Small intestine (tissue), 7 donors: ENCODE results near the gene ALPK1. TPM values are rescaled to one million over a fixed set of nuclear protein-coding genes. Genes with fewer than 3 reads are reported as not detected.

ENCODE experiments used
- DNase-seq, 2 donors: peaks; one replicate each; pipeline versions ENCODE4 v3.0.0 to v3.0.0-alpha.2; 2013
- FAIRE-seq: peaks from 2 replicates; lab custom pipeline; 2012; peaks lifted over from hg19 to GRCh38; lab: Jason Lieb, UNC
- H3K27ac ChIP-seq, 3 donors: one replicate each; pipeline ENCODE4 v1.5.1; 2013; ENCODE audit warnings: low read length in 2 of 3, mild to moderate bottlenecking in 2 of 3, control low read depth in 1 of 3, inconsistent platforms in 1 of 3, low read depth in 1 of 3, moderate library complexity in 1 of 3
- H3K27me3 ChIP-seq, 3 donors: one replicate each; pipeline ENCODE4 v1.6.1; 2013; ENCODE audit warnings: low read length in 3 of 3, inconsistent platforms in 1 of 3; ENCODE audit not compliant: control insufficient read depth in 3 of 3, insufficient read depth in 3 of 3
- H3K36me3 ChIP-seq, 3 donors: one replicate each; pipeline ENCODE4 v1.6.1; 2013; ENCODE audit warnings: low read length in 3 of 3, inconsistent platforms in 1 of 3, low read depth in 1 of 3, mild to moderate bottlenecking in 1 of 3, moderate library complexity in 1 of 3; ENCODE audit not compliant: control insufficient read depth in 3 of 3, insufficient read depth in 2 of 3
- H3K4me1 ChIP-seq, 3 donors: one replicate each; pipeline ENCODE4 v1.6.1; 2013; ENCODE audit warnings: low read length in 2 of 3, inconsistent platforms in 1 of 3, low read depth in 1 of 3, mild to moderate bottlenecking in 1 of 3, moderate library complexity in 1 of 3; ENCODE audit not compliant: control insufficient read depth in 3 of 3, insufficient read depth in 2 of 3
- H3K4me3 ChIP-seq, 3 donors: one replicate each; pipeline ENCODE4 v1.5.1; 2013; ENCODE audit warnings: low read length in 3 of 3, control low read depth in 1 of 3, inconsistent platforms in 1 of 3, low read depth in 1 of 3, mild to moderate bottlenecking in 1 of 3, moderate library complexity in 1 of 3
- H3K9me3 ChIP-seq, 2 donors: one replicate each; pipeline ENCODE4 v1.6.1; 2013; ENCODE audit warnings: low read depth in 1 of 2, low read length in 1 of 2; ENCODE audit not compliant: control insufficient read depth in 2 of 2, insufficient read depth in 1 of 2
- WGBS, 3 donors: extraction: QIAGEN DNeasy Blood & Tissue Kit; methylation state at CpG; one replicate each; pipeline ENCODE4 v1.1.7; 2013; 5-methylcytosine and 5-hydroxymethylcytosine counted together
- polyA plus RNA-seq, 4 donors: library from polyadenylated mRNA; stranded (reverse) in 3 of 4; unstranded in 1 of 4; fragments of 200-250 nt in 3 of 4; fragments of 120-200 nt in 1 of 4; gene quantifications; one replicate each; pipeline versions ENCODE4 v1.2.1 to v1.2.3, GENCODE V29; 2013
- donor health status: healthy with polysubstance abuse.
- donor health status: control.
- donor health status: control.
- donor health status: Bipolar disorder and iron deficiency.
- donor health status: healthy.

The ALPK1 gene
- polyA plus RNA-seq, 4 donors = 4.3 to 26.9 (median 6.1) TPM

GRCh38 chr4:112448306-112449132, 151.3 kb downstream of the ALPK1 start:
- DNase-seq = no peak
- no peaks in the 10 kb centered on the region for H3K27me3 ChIP-seq
- no peak for FAIRE-seq
- peaks cover 0 to 3% of the 10 kb centered on the region in 2 donors for H3K9me3 ChIP-seq
- H3K36me3 ChIP-seq = peaks cover 0 to 2% (median 0%) of the 10 kb centered on the region in 3 donors
- no peak overlapping the region for H3K4me3 ChIP-seq
- WGBS, 3 donors = 72 to 90% (median 90%) methylated on average over 8 of the region's 8 CpGs
- no peak overlapping the region for H3K27ac ChIP-seq
- H3K4me1 ChIP-seq = no peaks in the 10 kb centered on the region

- no peak overlapping the region for H3K27ac ChIP-seq
- no peaks in the 10 kb centered on the region for H3K4me1 ChIP-seq
- no peaks in the 10 kb centered on the region for H3K27me3 ChIP-seq
- 92 to 93% (median 92%) methylated on average over 3 of the region's 3 CpGs for WGBS, 3 donors
- H3K9me3 ChIP-seq = peaks cover 0 to 3% of the 10 kb centered on the region in 2 donors
- peaks cover 0 to 2% (median 0%) of the 10 kb centered on the region in 3 donors for H3K36me3 ChIP-seq
- H3K4me3 ChIP-seq = no peak overlapping the region
- no peak for DNase-seq
- FAIRE-seq = no peak
These were observed 152.5 kb downstream of the ALPK1 start for GRCh38 chr4:112449708-112450107.

GRCh38 chr4:112451104-112451503, 153.9 kb downstream of the ALPK1 start:
- no peaks in the 10 kb centered on the region for H3K4me1 ChIP-seq
- no peaks in the 10 kb centered on the region for H3K27me3 ChIP-seq
- H3K4me3 ChIP-seq = no peak overlapping the region
- 76 to 84% (median 83%) methylated on average over 4 of the region's 4 CpGs for WGBS, 3 donors
- H3K9me3 ChIP-seq = peaks cover 0 to under 1% of the 10 kb centered on the region in 2 donors
- peaks cover 0 to 2% (median 0%) of the 10 kb centered on the region in 3 donors for H3K36me3 ChIP-seq
- no peak for FAIRE-seq
- no peak for DNase-seq
- H3K27ac ChIP-seq = no peak overlapping the region

GRCh38 chr4:112451831-112452230, 154.7 kb downstream of the ALPK1 start:
- no peaks in the 10 kb centered on the region for H3K4me1 ChIP-seq
- no peak for FAIRE-seq
- peaks cover 0 to 2% (median 0%) of the 10 kb centered on the region in 3 donors for H3K27me3 ChIP-seq
- no peak for DNase-seq
- 72 to 87% (median 77%) methylated on average over 4 of the region's 4 CpGs for WGBS, 3 donors
- no peak overlapping the region for H3K27ac ChIP-seq
- H3K9me3 ChIP-seq = no peaks in the 10 kb centered on the region
- H3K36me3 ChIP-seq = peaks cover 0 to 2% (median 0%) of the 10 kb centered on the region in 3 donors
- no peak overlapping the region for H3K4me3 ChIP-seq

- Histone ChIP-seq H3K36me3 (peaks cover 0 to 2% (median 0%) of the 10 kb centered on the region in 3 donors), H3K27me3 (peaks cover 0 to 2% (median 0%) of the 10 kb centered on the region in 3 donors), H3K9me3 (peaks cover 0 to 2% of the 10 kb centered on the region in 2 donors), H3K4me1 (no peaks in the 10 kb centered on the region), H3K4me3 (no peak overlapping the region), H3K27ac (no peak overlapping the region)
- FAIRE-seq (no peak), DNase-seq (no peak)
- WGBS, 3 donors = 60 to 81% (median 80%) methylated on average over 2 of the region's 2 CpGs
These were observed 156.2 kb downstream of the ALPK1 start for GRCh38 chr4:112453321-112453720.

- Histone ChIP-seq H3K27me3 (no peaks in the 10 kb centered on the region), H3K27ac (no peak overlapping the region), H3K4me3 (no peak overlapping the region), H3K36me3 (no peaks in the 10 kb centered on the region), H3K9me3 (no peaks in the 10 kb centered on the region), H3K4me1 (no peaks in the 10 kb centered on the region)
- DNase-seq = no peak
- no peak for FAIRE-seq
These were observed 175.1 kb downstream of the ALPK1 start for GRCh38 chr4:112472318-112472717.

- Histone ChIP-seq H3K36me3 (no peaks in the 10 kb centered on the region), H3K4me3 (no peak overlapping the region), H3K27me3 (no peaks in the 10 kb centered on the region), H3K27ac (no peak overlapping the region), H3K4me1 (no peaks in the 10 kb centered on the region), H3K9me3 (no peaks in the 10 kb centered on the region)
- DNase-seq (no peak), FAIRE-seq (no peak)
- WGBS, 3 donors = 90 to 94% (median 91%) methylated on average over 2 of the region's 2 CpGs
These were observed 176.8 kb downstream of the ALPK1 start for GRCh38 chr4:112473985-112474384.

- Histone ChIP-seq H3K27ac (no peak overlapping the region), H3K27me3 (peaks cover 0 to 5% (median 0%) of the 10 kb centered on the region in 3 donors), H3K4me3 (no peak overlapping the region), H3K36me3 (no peaks in the 10 kb centered on the region), H3K4me1 (no peaks in the 10 kb centered on the region), H3K9me3 (peaks cover 0 to 10% of the 10 kb centered on the region in 2 donors)
- FAIRE-seq (no peak), DNase-seq (no peak)
- WGBS, 3 donors = 56 to 73% (median 69%) methylated on average over 5 of the region's 5 CpGs
These were observed 188.8 kb downstream of the ALPK1 start for GRCh38 chr4:112485930-112486329.
